DND-41 (cell line): Measurements from ENCODE around the gene CLMN.
"Not testable (repeated sequence)": the region's sequence is repeated elsewhere in the genome, so short reads cannot be mapped to it uniquely, and the experiment has no call there.

Experiments
- ATAC-seq: fragments of 200-7000 bp; cut with Tn5 transposase; 3 replicates; pipeline ENCODE4 v1.9.1; 2021; ENCODE audit warnings: low read depth; ENCODE audit not compliant: insufficient read depth
- DNase-seq: peaks from one replicate; pipeline ENCODE4 v3.0.0-alpha.2; 2020
- H2AFZ ChIP-seq: 2 replicates; pipeline ENCODE4 v1.6.0; 2012; ENCODE audit warnings: low read depth, low read length
- H3K27ac ChIP-seq: 2 replicates; pipeline ENCODE4 v1.5.1; 2012; ENCODE audit warnings: low read length, inconsistent platforms
- H3K27me3 ChIP-seq: fragments of 200-600 bp; sonication (generic); 2 replicates; pipeline ENCODE4 v1.6.0; 2012; ENCODE audit warnings: low read length, mild to moderate bottlenecking, inconsistent platforms; ENCODE audit not compliant: insufficient read depth, poor library complexity
- H3K36me3 ChIP-seq: 2 replicates; pipeline ENCODE4 v1.5.1; 2012; ENCODE audit warnings: low read length, inconsistent platforms; ENCODE audit not compliant: insufficient read depth
- H3K4me1 ChIP-seq: 2 replicates; pipeline ENCODE4 v1.5.1; 2012; ENCODE audit warnings: mild to moderate bottlenecking, low read length; ENCODE audit not compliant: insufficient read depth
- H3K4me2 ChIP-seq: 2 replicates; pipeline ENCODE4 v1.6.0; 2012; ENCODE audit warnings: mild to moderate bottlenecking, moderate library complexity, low read length, inconsistent platforms; ENCODE audit not compliant: insufficient read depth
- H3K4me3 ChIP-seq, 2 experiments: fragments of 200-600 bp in 1 of 2; shearing (Covaris generic) in 1 of 2; 2 replicates each; pipeline ENCODE4 v1.5.1; 2012 to 2016; ENCODE audit warnings: inconsistent platforms in 2 of 2, low read length in 2 of 2, mild to moderate bottlenecking in 2 of 2, low read depth in 1 of 2, moderate library complexity in 1 of 2
- H3K79me2 ChIP-seq: 2 replicates; pipeline ENCODE4 v1.6.0; 2012; ENCODE audit warnings: low read length, inconsistent platforms; ENCODE audit not compliant: insufficient read depth
- H3K9ac ChIP-seq: 2 replicates; pipeline ENCODE4 v1.6.0; 2012; ENCODE audit warnings: low read depth, mild to moderate bottlenecking, inconsistent platforms, low read length, moderate library complexity
- H3K9me3 ChIP-seq: 2 replicates; pipeline ENCODE4 v1.5.1; 2012; ENCODE audit warnings: low read length, moderate library complexity, mild to moderate bottlenecking, inconsistent platforms; ENCODE audit not compliant: insufficient read depth, severe bottlenecking
- H4K20me1 ChIP-seq: 2 replicates; pipeline ENCODE4 v1.6.0; 2012; ENCODE audit warnings: low read length; ENCODE audit not compliant: insufficient read depth
- EZH2 ChIP-seq: IDR thresholded peaks from 3 replicates; pipeline ENCODE4 v1.6.1; 2012; ENCODE audit warnings: borderline replicate concordance, low read depth, mild to moderate bottlenecking, moderate library complexity, low read length, inconsistent platforms; ENCODE audit not compliant: severe bottlenecking
- TF ChIP-seq, protein P1 (sequence below): IDR thresholded peaks from 2 replicates; pipeline ENCODE4 v1.5.1; 2012; ENCODE audit warnings: borderline replicate concordance, low read length, moderate library complexity, mild to moderate bottlenecking; ENCODE audit not compliant: poor library complexity, severe bottlenecking; ENCODE audit errors: extremely low read depth

The CLMN gene

DNA sequence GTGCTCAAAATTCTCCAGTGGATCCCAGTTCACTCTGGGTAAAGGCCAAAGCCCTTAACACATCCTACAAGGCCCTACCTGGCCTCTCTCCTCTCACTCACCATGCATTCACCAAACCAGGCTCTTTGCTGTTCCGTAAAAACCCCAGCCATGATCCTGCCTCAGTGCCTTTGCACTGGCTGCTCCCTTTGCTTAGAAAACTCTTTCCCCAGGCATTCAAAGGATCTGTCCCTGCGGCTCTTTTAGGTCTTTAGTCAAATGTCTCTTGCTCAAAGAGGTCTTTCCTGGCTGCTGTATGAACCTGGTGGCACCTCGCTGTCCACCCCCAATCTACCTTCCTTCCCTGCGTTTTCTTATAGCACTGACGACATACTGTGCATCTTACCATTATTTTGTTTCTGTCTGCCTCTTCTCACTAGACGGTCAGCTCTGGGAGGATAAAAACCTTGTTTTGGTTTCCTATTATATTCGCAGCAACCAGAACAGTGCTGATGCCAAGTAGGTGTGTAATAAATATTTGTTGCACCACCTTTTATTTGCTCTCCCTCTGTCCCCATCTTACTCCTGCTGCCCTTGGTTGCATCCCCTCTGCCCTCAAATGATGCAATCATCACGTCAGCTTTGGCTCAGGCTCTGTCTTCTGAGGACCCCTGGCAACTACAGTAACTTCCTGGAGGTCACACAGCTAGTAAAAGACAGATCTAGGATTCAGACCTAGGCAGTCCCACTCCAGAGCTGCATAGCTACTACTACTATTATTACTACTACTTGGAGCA lies 138.6 kb downstream of the CLMN start:
- H3K4me3 ChIP-seq = no peak overlapping the region
- H3K27me3 ChIP-seq = no peaks in the 10 kb centered on the region
- no peaks in the 10 kb centered on the region for H4K20me1 ChIP-seq
- TF ChIP-seq, protein P1, sequence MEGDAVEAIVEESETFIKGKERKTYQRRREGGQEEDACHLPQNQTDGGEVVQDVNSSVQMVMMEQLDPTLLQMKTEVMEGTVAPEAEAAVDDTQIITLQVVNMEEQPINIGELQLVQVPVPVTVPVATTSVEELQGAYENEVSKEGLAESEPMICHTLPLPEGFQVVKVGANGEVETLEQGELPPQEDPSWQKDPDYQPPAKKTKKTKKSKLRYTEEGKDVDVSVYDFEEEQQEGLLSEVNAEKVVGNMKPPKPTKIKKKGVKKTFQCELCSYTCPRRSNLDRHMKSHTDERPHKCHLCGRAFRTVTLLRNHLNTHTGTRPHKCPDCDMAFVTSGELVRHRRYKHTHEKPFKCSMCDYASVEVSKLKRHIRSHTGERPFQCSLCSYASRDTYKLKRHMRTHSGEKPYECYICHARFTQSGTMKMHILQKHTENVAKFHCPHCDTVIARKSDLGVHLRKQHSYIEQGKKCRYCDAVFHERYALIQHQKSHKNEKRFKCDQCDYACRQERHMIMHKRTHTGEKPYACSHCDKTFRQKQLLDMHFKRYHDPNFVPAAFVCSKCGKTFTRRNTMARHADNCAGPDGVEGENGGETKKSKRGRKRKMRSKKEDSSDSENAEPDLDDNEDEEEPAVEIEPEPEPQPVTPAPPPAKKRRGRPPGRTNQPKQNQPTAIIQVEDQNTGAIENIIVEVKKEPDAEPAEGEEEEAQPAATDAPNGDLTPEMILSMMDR = no peak
- no peak for TF ChIP-seq EZH2
- no peaks in the 10 kb centered on the region for H3K9me3 ChIP-seq
- H3K4me2 ChIP-seq = no peak overlapping the region
- H2AFZ ChIP-seq = no peak overlapping the region
- H3K36me3 ChIP-seq = no peaks in the 10 kb centered on the region
- no peaks in the 10 kb centered on the region for H3K79me2 ChIP-seq
- DNase-seq = no peak
- no peak for ATAC-seq
- H3K9ac ChIP-seq = no peak overlapping the region
- no peaks in the 10 kb centered on the region for H3K4me1 ChIP-seq
- H3K27ac ChIP-seq = no peak overlapping the region

- H3K27me3 ChIP-seq, H3K9ac ChIP-seq, H3K27ac ChIP-seq, H4K20me1 ChIP-seq, H3K36me3 ChIP-seq, H3K4me1 ChIP-seq, H3K9me3 ChIP-seq, ATAC-seq, DNase-seq, H3K79me2 ChIP-seq, H3K4me3 ChIP-seq, H3K4me2 ChIP-seq, H2AFZ ChIP-seq: not testable (repeated sequence)
Observed at GRCh38 chr14:95175670-95176069, 144.0 kb downstream of the CLMN start.

- DNase-seq = no peak
- no peaks in the 10 kb centered on the region for H3K4me1 ChIP-seq
- no peak overlapping the region for H2AFZ ChIP-seq
- no peaks in the 10 kb centered on the region for H3K9me3 ChIP-seq
- no peaks in the 10 kb centered on the region for H3K27me3 ChIP-seq
- no peak overlapping the region for H3K9ac ChIP-seq
- H3K4me2 ChIP-seq = no peak overlapping the region
- no peak overlapping the region for H3K27ac ChIP-seq
- no peaks in the 10 kb centered on the region for H3K36me3 ChIP-seq
- no peak overlapping the region for H3K4me3 ChIP-seq
- no peak for TF ChIP-seq EZH2
- TF ChIP-seq, protein P1 = no peak
- ATAC-seq = no peak
- no peaks in the 10 kb centered on the region for H4K20me1 ChIP-seq
- no peaks in the 10 kb centered on the region for H3K79me2 ChIP-seq
Observed at GRCh38 chr14:95174184-95174792, 145.4 kb downstream of the CLMN start.

DNA sequence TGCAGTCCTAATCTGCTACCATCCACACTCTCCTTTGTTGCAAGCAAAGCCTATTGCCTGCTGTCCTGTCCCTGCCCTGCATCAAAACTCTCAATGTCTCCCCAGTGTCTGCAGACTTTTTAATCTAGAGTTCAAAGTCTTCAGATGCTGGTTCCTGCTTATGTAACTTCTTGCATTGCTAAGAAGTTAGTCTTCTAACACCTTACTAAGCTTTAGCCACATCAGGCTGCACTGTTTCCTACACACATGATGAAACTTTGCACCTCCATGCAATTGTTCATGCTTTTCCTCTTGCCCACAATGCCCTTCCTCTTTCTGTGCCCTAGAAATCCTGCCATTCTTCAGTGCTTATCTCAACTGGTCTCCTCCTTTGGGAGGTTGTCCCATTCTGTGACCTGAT lies 146.2 kb downstream of the CLMN start:
- DNase-seq (no peak), ATAC-seq (no peak)
- TF ChIP-seq, protein P1 = no peak
- TF ChIP-seq EZH2 = no peak
- no peak overlapping the region for H3K4me3 ChIP-seq
- H2AFZ ChIP-seq = no peak overlapping the region
- no peak overlapping the region for H3K27ac ChIP-seq
- no peaks in the 10 kb centered on the region for H3K9me3 ChIP-seq
- no peaks in the 10 kb centered on the region for H4K20me1 ChIP-seq
- H3K79me2 ChIP-seq = no peaks in the 10 kb centered on the region
- H3K4me1 ChIP-seq = no peaks in the 10 kb centered on the region
- H3K4me2 ChIP-seq = no peak overlapping the region
- H3K27me3 ChIP-seq = no peaks in the 10 kb centered on the region
- H3K36me3 ChIP-seq = no peaks in the 10 kb centered on the region
- no peak overlapping the region for H3K9ac ChIP-seq
